MM.1S (cell line): ENCODE measurements around the gene KRT13.

Source experiments
- DNase-seq: peaks from one replicate; pipeline ENCODE4 v3.0.0-alpha.2; 2015
- H2AFZ ChIP-seq: fragments of 300-600 bp; sonication (generic); 2 replicates; pipeline ENCODE4 v1.6.0; 2016; ENCODE audit warnings: antibody characterized with exemption, low read length
- H3F3A ChIP-seq: fragments of 300-600 bp; sonication (generic); 2 replicates; pipeline ENCODE4 v1.6.1; 2016; ENCODE audit warnings: mild to moderate bottlenecking, antibody characterized with exemption, low read length, moderate library complexity, mixed read lengths; ENCODE audit not compliant: insufficient read depth
- H3K27ac ChIP-seq: fragments of 300-600 bp; sonication (generic); 2 replicates; pipeline ENCODE4 v1.5.1; 2016; ENCODE audit warnings: mild to moderate bottlenecking, low read length
- H3K27me3 ChIP-seq: fragments of 300-600 bp; sonication (generic); replicated peaks from 2 replicates; pipeline ENCODE4 v1.6.0; 2016; ENCODE audit warnings: low read length; ENCODE audit not compliant: insufficient read depth
- H3K36me3 ChIP-seq: fragments of 300-600 bp; sonication (generic); replicated peaks from 2 replicates; pipeline ENCODE4 v1.6.1; 2016; ENCODE audit warnings: mild to moderate bottlenecking, low read length, mixed read lengths; ENCODE audit not compliant: insufficient read depth
- H3K4me1 ChIP-seq: fragments of 300-600 bp; sonication (generic); 2 replicates; pipeline ENCODE4 v1.6.1; 2016; ENCODE audit warnings: low read length, mixed read lengths
- H3K4me2 ChIP-seq: fragments of 300-600 bp; sonication (generic); 2 replicates; pipeline ENCODE4 v1.6.0; 2016; ENCODE audit warnings: low read depth, low read length
- H3K4me3 ChIP-seq: fragments of 300-600 bp; sonication (generic); 2 replicates; pipeline ENCODE4 v1.5.1; 2016; ENCODE audit warnings: low read length, mixed read lengths
- H3K79me2 ChIP-seq: fragments of 300-600 bp; sonication (generic); 2 replicates; pipeline ENCODE4 v1.6.1; 2016; ENCODE audit warnings: mixed run types, low read length, mixed read lengths
- H3K9ac ChIP-seq: fragments of 300-600 bp; sonication (generic); 2 replicates; pipeline ENCODE4 v1.6.1; 2016; ENCODE audit warnings: low read length, mixed read lengths
- H3K9me2 ChIP-seq: fragments of 300-600 bp; sonication (generic); replicated peaks from 2 replicates; pipeline ENCODE4 v1.6.1; 2016; ENCODE audit warnings: mild to moderate bottlenecking, low read length, mixed read lengths; ENCODE audit not compliant: insufficient read depth
- H3K9me3 ChIP-seq: fragments of 300-600 bp; sonication (generic); replicated peaks from 2 replicates; pipeline ENCODE4 v1.6.1; 2016; ENCODE audit warnings: mild to moderate bottlenecking, low read length, mixed read lengths; ENCODE audit not compliant: insufficient read depth
- H4K20me1 ChIP-seq: fragments of 300-600 bp; sonication (generic); 2 replicates; pipeline ENCODE4 v1.6.1; 2016; ENCODE audit warnings: mild to moderate bottlenecking, low read length, moderate library complexity, mixed read lengths; ENCODE audit not compliant: insufficient read depth
- CTCF ChIP-seq: fragments of 300-600 bp; sonication (generic); IDR thresholded peaks from 2 replicates; pipeline ENCODE4 v1.5.1; 2016; ENCODE audit warnings: antibody characterized with exemption, low read length, mixed read lengths
- EZH2 ChIP-seq: fragments of 300-600 bp; sonication (generic); optimal IDR thresholded peaks from 2 replicates; pipeline ENCODE3; 2017; ENCODE audit warnings: low read depth, mild to moderate bottlenecking, antibody characterized with exemption, low read length, mixed read lengths
- EZH2phosphoT487 ChIP-seq: fragments of 300-600 bp; sonication (generic); IDR thresholded peaks from 2 replicates; pipeline ENCODE4 v1.6.1; 2018; ENCODE audit warnings: antibody characterized with exemption, low read length

Gene KRT13

DNA sequence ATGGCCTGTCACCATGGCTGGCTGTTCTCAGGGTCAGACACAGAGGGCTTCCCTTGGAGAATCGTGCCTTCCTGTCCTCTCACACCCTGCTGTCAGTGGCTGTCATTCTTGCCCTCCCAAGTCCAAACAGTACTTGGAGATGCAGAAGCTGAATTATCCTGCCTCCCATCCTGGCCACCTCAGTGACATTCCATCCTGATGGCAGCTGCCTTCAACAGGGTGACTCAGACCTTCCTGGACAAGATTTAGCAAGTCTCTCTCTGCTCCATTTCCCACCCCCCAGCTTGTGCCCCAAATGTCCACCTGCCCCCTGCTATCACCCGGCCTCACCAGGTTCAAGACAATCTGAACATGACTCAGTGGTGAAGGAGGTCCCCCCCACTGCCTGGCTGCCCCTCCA, 10.9 kb downstream of the KRT13 start:
- no peak overlapping the region for H3K9ac ChIP-seq
- H3K79me2 ChIP-seq = no peaks in the 10 kb centered on the region
- H3K9me2 ChIP-seq = no peaks in the 10 kb centered on the region
- H3K4me2 ChIP-seq = no peak overlapping the region
- no peak overlapping the region for H2AFZ ChIP-seq
- no peak overlapping the region for H3K4me3 ChIP-seq
- H3K36me3 ChIP-seq = no peaks in the 10 kb centered on the region
- no peaks in the 10 kb centered on the region for H3F3A ChIP-seq
- H3K27me3 ChIP-seq = no peaks in the 10 kb centered on the region
- no peak for DNase-seq
- TF ChIP-seq CTCF (no peak), EZH2 (no peak), EZH2phosphoT487 (no peak)
- H3K4me1 ChIP-seq = no peaks in the 10 kb centered on the region
- H4K20me1 ChIP-seq = no peaks in the 10 kb centered on the region
- no peaks in the 10 kb centered on the region for H3K9me3 ChIP-seq
- H3K27ac ChIP-seq = no peak overlapping the region

DNA sequence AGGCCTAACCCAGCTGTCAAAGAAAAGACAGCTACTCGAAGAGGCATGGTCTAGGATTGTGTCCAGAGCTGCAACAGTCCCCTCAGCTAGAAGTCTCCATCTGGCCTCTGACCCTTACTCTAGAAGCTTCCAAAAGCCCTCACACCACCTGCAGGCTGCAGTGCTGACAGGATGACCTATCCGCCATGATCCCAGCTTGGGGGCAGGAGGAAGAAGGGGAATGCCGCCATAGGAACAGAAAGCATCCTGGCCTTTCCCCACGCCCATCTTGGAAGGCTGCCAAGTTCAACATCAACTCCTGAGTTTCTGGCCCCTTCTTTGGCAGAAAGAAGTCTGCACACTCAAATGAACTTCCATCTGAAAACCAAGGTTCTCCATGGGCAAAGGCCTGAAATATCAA, 12.6 kb downstream of the KRT13 start:
- H3K4me3 ChIP-seq = no peak overlapping the region
- H3K4me1 ChIP-seq = no peaks in the 10 kb centered on the region
- no peaks in the 10 kb centered on the region for H3K27me3 ChIP-seq
- no peak overlapping the region for H2AFZ ChIP-seq
- no peak overlapping the region for H3K27ac ChIP-seq
- no peak for DNase-seq
- H3F3A ChIP-seq = no peaks in the 10 kb centered on the region
- no peak overlapping the region for H3K9ac ChIP-seq
- no peaks in the 10 kb centered on the region for H3K9me2 ChIP-seq
- TF ChIP-seq EZH2 (no peak), EZH2phosphoT487 (no peak), CTCF (no peak)
- H3K36me3 ChIP-seq = no peaks in the 10 kb centered on the region
- no peaks in the 10 kb centered on the region for H4K20me1 ChIP-seq
- no peaks in the 10 kb centered on the region for H3K79me2 ChIP-seq
- H3K4me2 ChIP-seq = no peak overlapping the region
- H3K9me3 ChIP-seq = no peaks in the 10 kb centered on the region

GRCh38 chr17:41492351-41492750, 13.1 kb downstream of the KRT13 start:
- Histone ChIP-seq H3K36me3 (no peaks in the 10 kb centered on the region), H3K79me2 (no peaks in the 10 kb centered on the region), H3K27me3 (no peaks in the 10 kb centered on the region), H3K9ac (no peak overlapping the region), H3K4me1 (no peaks in the 10 kb centered on the region), H3K4me3 (no peak overlapping the region), H4K20me1 (no peaks in the 10 kb centered on the region), H3K4me2 (no peak overlapping the region), H2AFZ (no peak overlapping the region), H3K9me3 (no peaks in the 10 kb centered on the region), H3K27ac (no peak overlapping the region), H3F3A (no peaks in the 10 kb centered on the region), H3K9me2 (no peaks in the 10 kb centered on the region)
- TF ChIP-seq EZH2phosphoT487 (no peak), CTCF (no peak), EZH2 (no peak)
- DNase-seq = no peak
